ENCODE results near the gene MICB. TPM values are rescaled to one million over a fixed set of nuclear protein-coding genes. Genes with fewer than 3 reads are reported as not detected.
A peak's percentile ranks its signal among the peaks of the same experiment; 100 is the strongest.
"Not testable (repeated sequence)": the region's sequence is repeated elsewhere in the genome, so short reads cannot be mapped to it uniquely, and the experiment has no call there.

MICB gene
- total RNA-seq, 5 donors from 2014 or later (not counting 1 experiment from before 2014, with no cell fraction given), result 15.7 to 21.7 (median 16.1) TPM

GRCh38 chr6:31487674-31488073, 10.3 kb upstream of the MICB start:
- H3K9me3 ChIP-seq; H3K4me3 ChIP-seq (ENCODE audit: control insufficient read depth in 1 of 2, extremely low read depth in 1 of 2, low read length in 1 of 2); H3K27me3 ChIP-seq (replicated peaks in 1 of 2; ENCODE audit: control insufficient read depth in 2 of 2, extremely low read depth in 1 of 2, insufficient read depth in 2 of 2, low read length in 1 of 2); H3K27ac Mint-ChIP-seq; H3K27me3 Mint-ChIP-seq; CTCF ChIA-PET; H3K9me3 Mint-ChIP-seq; H3K36me3 Mint-ChIP-seq; H3K27ac ChIP-seq (ENCODE audit: low read length); ATAC-seq (replicated peaks in 1 of 4); H3K36me3 ChIP-seq (ENCODE audit: control insufficient read depth in 2 of 2, extremely low read depth in 1 of 2, insufficient read depth in 1 of 2, low read length in 1 of 2); H3K4me3 Mint-ChIP-seq; DNase-seq; POLR2A ChIA-PET: not testable (repeated sequence)
- H3K4me1 ChIP-seq (ENCODE audit: control insufficient read depth in 1 of 2, extremely low read depth in 1 of 2, insufficient read depth in 2 of 2, low read length in 2 of 2), result peaks cover 0 to 19% of the 10 kb centered on the region in 2 experiments
- 100% methylated on average over 1 of the region's 6 CpGs for WGBS (ENCODE audit: insufficient coverage)
- peaks cover 7 to 18% (median 12%) of the 10 kb centered on the region in 3 donors for H3K4me1 Mint-ChIP-seq

- DNase-seq, result no peak
- no peaks in the 10 kb centered on the region for H3K9me3 Mint-ChIP-seq
- no peak overlapping the region for H3K27ac Mint-ChIP-seq
- H3K4me3 ChIP-seq (ENCODE audit: control insufficient read depth in 1 of 2, extremely low read depth in 1 of 2, low read length in 1 of 2), result no peak overlapping the region
- peaks cover 5 to 30% of the 10 kb centered on the region in 2 experiments for H3K4me1 ChIP-seq (ENCODE audit: control insufficient read depth in 1 of 2, extremely low read depth in 1 of 2, insufficient read depth in 2 of 2, low read length in 2 of 2)
- no peaks in the 10 kb centered on the region for H3K36me3 ChIP-seq (ENCODE audit: control insufficient read depth in 2 of 2, extremely low read depth in 1 of 2, insufficient read depth in 1 of 2, low read length in 1 of 2)
- no peak overlapping the region for H3K27ac ChIP-seq (ENCODE audit: low read length)
- H3K9me3 ChIP-seq, result no peaks in the 10 kb centered on the region
- ATAC-seq (replicated peaks in 1 of 4), result no peak
- H3K4me3 Mint-ChIP-seq, result no peak overlapping the region
- ChIA-PET CTCF (interaction anchor here (0.6 to 1.1 kb wide), 2 partner anchors 52 to 1474 kb away, joined by 3 to 4 read pairs; partner anchors contain the start of gene DDX39B (in 1 of the 2)), POLR2A (interaction anchor here in 1 of 2 donors (0.7 kb wide), 1 partner anchor 42 kb away, joined by 3 read pairs; no protein-coding TSS in a partner anchor)
- peaks cover 5% of the 10 kb centered on the region for H3K36me3 Mint-ChIP-seq
- no peaks in the 10 kb centered on the region for H3K27me3 ChIP-seq (replicated peaks in 1 of 2; ENCODE audit: control insufficient read depth in 2 of 2, extremely low read depth in 1 of 2, insufficient read depth in 2 of 2, low read length in 1 of 2)
- no peaks in the 10 kb centered on the region for H3K27me3 Mint-ChIP-seq
- H3K4me1 Mint-ChIP-seq, result peaks cover 16 to 24% (median 19%) of the 10 kb centered on the region in 3 donors
- WGBS (ENCODE audit: insufficient coverage), result 100% methylated on average over 1 of the region's 4 CpGs
These were observed 8.9 kb upstream of the MICB start for GRCh38 chr6:31489086-31489485.

- Mint-ChIP-seq H3K27me3 (no peaks in the 10 kb centered on the region), H3K4me1 (peaks cover 23 to 28% (median 24%) of the 10 kb centered on the region in 3 donors), H3K27ac (no peak overlapping the region), H3K4me3 (peak overlapping the region in 1 of 3 donors; percentile 13), H3K36me3 (peaks cover 5% of the 10 kb centered on the region), H3K9me3 (no peaks in the 10 kb centered on the region)
- ChIA-PET CTCF (interaction anchor here (0.6 to 1.1 kb wide), 2 partner anchors 51 to 111 kb away, joined by 4 to 6 read pairs; partner anchors contain the start of gene DDX39B (in 1 of the 2)), POLR2A (no interaction called here)
- no peak for ATAC-seq (replicated peaks in 1 of 4)
- H3K9me3 ChIP-seq, result no peaks in the 10 kb centered on the region
- no peaks in the 10 kb centered on the region for H3K27me3 ChIP-seq (replicated peaks in 1 of 2; ENCODE audit: control insufficient read depth in 2 of 2, extremely low read depth in 1 of 2, insufficient read depth in 2 of 2, low read length in 1 of 2)
- no peak overlapping the region for H3K4me3 ChIP-seq (ENCODE audit: control insufficient read depth in 1 of 2, extremely low read depth in 1 of 2, low read length in 1 of 2)
- DNase-seq, result no peak
- 55% methylated on average over 4 of the region's 16 CpGs for WGBS (ENCODE audit: insufficient coverage)
- H3K27ac ChIP-seq (ENCODE audit: low read length), result no peak overlapping the region
- H3K4me1 ChIP-seq (ENCODE audit: control insufficient read depth in 1 of 2, extremely low read depth in 1 of 2, insufficient read depth in 2 of 2, low read length in 2 of 2), result peaks cover 5 to 35% of the 10 kb centered on the region in 2 experiments
- no peaks in the 10 kb centered on the region for H3K36me3 ChIP-seq (ENCODE audit: control insufficient read depth in 2 of 2, extremely low read depth in 1 of 2, insufficient read depth in 1 of 2, low read length in 1 of 2)
These were observed 7.7 kb upstream of the MICB start for GRCh38 chr6:31490115-31490873.

- Histone ChIP-seq H3K4me1 (ENCODE audit: control insufficient read depth in 1 of 2, extremely low read depth in 1 of 2, insufficient read depth in 2 of 2, low read length in 2 of 2) (peaks cover 13 to 61% of the 10 kb centered on the region in 2 experiments), H3K4me3 (ENCODE audit: control insufficient read depth in 1 of 2, extremely low read depth in 1 of 2, low read length in 1 of 2) (peak overlapping the region; percentile 66 to 94)
- DNase-seq; H3K9me3 Mint-ChIP-seq; H3K36me3 Mint-ChIP-seq; ATAC-seq (replicated peaks in 1 of 4); H3K27me3 ChIP-seq (replicated peaks in 1 of 2; ENCODE audit: control insufficient read depth in 2 of 2, extremely low read depth in 1 of 2, insufficient read depth in 2 of 2, low read length in 1 of 2); H3K27ac ChIP-seq (ENCODE audit: low read length); H3K9me3 ChIP-seq; H3K27me3 Mint-ChIP-seq; H3K36me3 ChIP-seq (ENCODE audit: control insufficient read depth in 2 of 2, extremely low read depth in 1 of 2, insufficient read depth in 1 of 2, low read length in 1 of 2): not testable (repeated sequence)
- Mint-ChIP-seq H3K27ac (peak overlapping the region; percentile 76 to 89), H3K4me3 (peak overlapping the region; percentile 77 to 93 (median 83)), H3K4me1 (peaks cover 49 to 54% (median 49%) of the 10 kb centered on the region in 3 donors)
- ChIA-PET CTCF (interaction anchor here in 1 of 2 donors (1.0 to 5.3 kb wide), 3 partner anchors 48 to 56 kb away, joined by 5 to 30 read pairs (median 10); partner anchors contain the start of genes ATP6V1G2, DDX39B and NFKBIL1), POLR2A (interaction anchor here in 1 of 2 donors (0.7 kb wide), 1 partner anchor 48 kb away, joined by 3 read pairs; no protein-coding TSS in a partner anchor)
- 10% methylated on average over 2 of the region's 2 CpGs for WGBS (ENCODE audit: insufficient coverage)
These were observed 4.4 kb upstream of the MICB start for GRCh38 chr6:31493550-31493874.

- Histone ChIP-seq H3K9me3 (no peaks in the 10 kb centered on the region), H3K4me1 (ENCODE audit: control insufficient read depth in 1 of 2, extremely low read depth in 1 of 2, insufficient read depth in 2 of 2, low read length in 2 of 2) (peaks cover 13 to 67% of the 10 kb centered on the region in 2 experiments), H3K27ac (ENCODE audit: low read length) (peak overlapping the region; percentile 74), H3K36me3 (ENCODE audit: control insufficient read depth in 2 of 2, extremely low read depth in 1 of 2, insufficient read depth in 1 of 2, low read length in 1 of 2) (no peaks in the 10 kb centered on the region), H3K4me3 (ENCODE audit: control insufficient read depth in 1 of 2, extremely low read depth in 1 of 2, low read length in 1 of 2) (peak overlapping the region; percentile 66 to 94), H3K27me3 (replicated peaks in 1 of 2; ENCODE audit: control insufficient read depth in 2 of 2, extremely low read depth in 1 of 2, insufficient read depth in 2 of 2, low read length in 1 of 2) (no peaks in the 10 kb centered on the region)
- CTCF ChIA-PET, result interaction anchor here (0.5 to 5.3 kb wide), 11 partner anchors 11 to 1004 kb away, joined by 3 to 30 read pairs (median 4); partner anchors contain the start of genes ATP6V1G2 (in 1 of the 2), DDX39B (in 1 of the 2), LSM2 (in 1 of the 2) and NFKBIL1 (in 1 of the 2)
- H3K27me3 Mint-ChIP-seq, result no peaks in the 10 kb centered on the region
- H3K9me3 Mint-ChIP-seq, result no peaks in the 10 kb centered on the region
- peak; percentile 15 to 90 (median 68) for DNase-seq
- under 1% methylated on average over 58 of the region's 58 CpGs for WGBS (ENCODE audit: insufficient coverage)
- H3K36me3 Mint-ChIP-seq, result peaks cover 5% of the 10 kb centered on the region
- POLR2A ChIA-PET, result no interaction called here
- H3K27ac Mint-ChIP-seq, result peak overlapping the region; percentile 76 to 89
- H3K4me1 Mint-ChIP-seq, result peaks cover 54 to 60% (median 55%) of the 10 kb centered on the region in 3 donors
- H3K4me3 Mint-ChIP-seq, result peak overlapping the region; percentile 77 to 93 (median 83)
- ATAC-seq (replicated peaks in 1 of 4), result peak; percentile 43 to 54 (median 52)
These were observed 3.9 kb upstream of the MICB start for GRCh38 chr6:31493875-31494694.

- no peaks in the 10 kb centered on the region for H3K36me3 ChIP-seq (ENCODE audit: control insufficient read depth in 2 of 2, extremely low read depth in 1 of 2, insufficient read depth in 1 of 2, low read length in 1 of 2)
- no peaks in the 10 kb centered on the region for H3K9me3 Mint-ChIP-seq
- DNase-seq (no peak), ATAC-seq (replicated peaks in 1 of 4) (no peak)
- ChIA-PET CTCF (interaction anchor here (1.2 to 5.3 kb wide), 5 partner anchors 12 to 102 kb away, joined by 3 to 30 read pairs (median 3); partner anchors contain the start of gene DDX39B (in 1 of the 2)), POLR2A (no interaction called here)
- peak overlapping the region; percentile 77 to 93 (median 83) for H3K4me3 Mint-ChIP-seq
- H3K9me3 ChIP-seq, result no peaks in the 10 kb centered on the region
- no peaks in the 10 kb centered on the region for H3K27me3 Mint-ChIP-seq
- H3K27ac Mint-ChIP-seq, result peak overlapping the region; percentile 76 to 89
- H3K36me3 Mint-ChIP-seq, result no peaks in the 10 kb centered on the region
- no peaks in the 10 kb centered on the region for H3K27me3 ChIP-seq (replicated peaks in 1 of 2; ENCODE audit: control insufficient read depth in 2 of 2, extremely low read depth in 1 of 2, insufficient read depth in 2 of 2, low read length in 1 of 2)
- peak overlapping the region in 1 of 2 donors; percentile 66 for H3K4me3 ChIP-seq (ENCODE audit: control insufficient read depth in 1 of 2, extremely low read depth in 1 of 2, low read length in 1 of 2)
- WGBS (ENCODE audit: insufficient coverage), result 100% methylated on average over 1 of the region's 2 CpGs
- peak overlapping the region; percentile 74 for H3K27ac ChIP-seq (ENCODE audit: low read length)
- H3K4me1 ChIP-seq (ENCODE audit: control insufficient read depth in 1 of 2, extremely low read depth in 1 of 2, insufficient read depth in 2 of 2, low read length in 2 of 2), result peaks cover 13 to 72% of the 10 kb centered on the region in 2 experiments
- peaks cover 62 to 66% (median 63%) of the 10 kb centered on the region in 3 donors for H3K4me1 Mint-ChIP-seq
These were observed 2.4 kb upstream of the MICB start for GRCh38 chr6:31495580-31495979.

Data from T-cell (primary cell).